GM23248 (cell line): ENCODE measurements around the gene KDM2A.

ENCODE experiments used
- EZH2 ChIP-seq: fragments of 200-600 bp; sonication (generic); IDR thresholded peaks from 2 replicates; pipeline ENCODE4 v1.6.1; 2018; ENCODE audit warnings: antibody characterized with exemption, mild to moderate bottlenecking; ENCODE audit not compliant: insufficient read depth, poor library complexity, severe bottlenecking
- EZH2phosphoT487 ChIP-seq: fragments of 200-600 bp; sonication (generic); IDR thresholded peaks from 2 replicates; pipeline ENCODE4 v1.6.1; 2018; ENCODE audit warnings: antibody characterized with exemption, moderate library complexity, mild to moderate bottlenecking, low read depth; ENCODE audit not compliant: insufficient read depth

GRCh38 chr11:67118801-67119584, at the start of gene KDM2A:
- no peak for TF ChIP-seq EZH2
- TF ChIP-seq EZH2phosphoT487 = no peak
